HepG2 (cell line): Measurements from ENCODE around the gene LRTM2.

Experiments used
- CBFB ChIP-seq: sonication (generic); formaldehyde crosslinking; IDR thresholded peaks from 2 replicates; pipeline ENCODE4 v1.4.0; 2020; ENCODE audit warnings: missing genetic modification reagents
- CTCF ChIP-seq: sonication (generic); formaldehyde crosslinking; IDR thresholded peaks from 2 replicates; pipeline ENCODE4 v1.5.0; 2020; ENCODE audit warnings: mild to moderate bottlenecking, missing genetic modification reagents, moderate library complexity
- FLYWCH1 ChIP-seq: sonication (generic); formaldehyde crosslinking; IDR thresholded peaks from 2 replicates; pipeline ENCODE4 v1.8.1; 2023; ENCODE audit warnings: mild to moderate bottlenecking, missing genetic modification reagents
- JUNB ChIP-seq: sonication (generic); formaldehyde crosslinking; IDR thresholded peaks from 2 replicates; pipeline ENCODE4 v1.8.0; 2022; ENCODE audit warnings: missing genetic modification reagents, mild to moderate bottlenecking, borderline replicate concordance
- TP53 ChIP-seq: sonication (generic); formaldehyde crosslinking; conservative IDR thresholded peaks from 2 replicates; pipeline ENCODE4 v1.4.0; 2020; ENCODE audit warnings: missing genetic modification reagents
- ZNF839 ChIP-seq: sonication (generic); formaldehyde crosslinking; IDR thresholded peaks from 2 replicates; pipeline ENCODE4 v1.4.0; 2020; ENCODE audit warnings: missing genetic modification reagents, mild to moderate bottlenecking, borderline replicate concordance

DNA sequence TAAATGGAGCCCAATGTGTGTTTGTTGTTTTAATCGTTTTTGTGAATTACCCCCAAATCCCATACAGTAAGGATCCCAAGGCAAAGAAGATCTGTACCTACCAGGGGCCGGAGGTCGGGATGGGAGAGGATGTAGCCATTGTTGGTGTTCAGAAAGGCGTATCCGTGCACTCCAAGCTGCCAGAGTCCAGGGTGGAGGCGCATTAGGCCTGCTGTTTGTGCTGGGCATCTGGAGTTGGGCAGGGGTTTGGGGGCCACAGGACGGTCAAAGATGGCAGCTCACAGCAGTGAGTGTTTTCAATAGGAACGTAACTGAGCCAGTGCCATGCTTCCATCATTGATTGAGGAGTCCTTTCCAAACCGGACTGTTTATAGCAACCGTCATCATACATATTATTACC, 57.8 kb downstream of the LRTM2 start:
- no peak for TF ChIP-seq JUNB (CRISPR knock-in tag)
- TF ChIP-seq CTCF (CRISPR knock-in tag) = no peak
- TF ChIP-seq ZNF839 (CRISPR knock-in tag) = no peak
- TF ChIP-seq CBFB (CRISPR knock-in tag) = no peak
- no peak for TF ChIP-seq TP53
- TF ChIP-seq FLYWCH1 (CRISPR knock-in tag) = no peak
